SIG-M5 treated with dmso at 0.1 percent for 504 hours (cell line): ENCODE results near the gene DNAH9.
"Not testable (repeated sequence)": the region's sequence is repeated elsewhere in the genome, so short reads cannot be mapped to it uniquely, and the experiment has no call there.

Experiments used
- DNase-seq: peaks from one replicate; lab custom pipeline; 2025; ENCODE audit not compliant: unreplicated experiment; lab: John Stamatoyannopoulos, UW

The DNAH9 gene

DNA sequence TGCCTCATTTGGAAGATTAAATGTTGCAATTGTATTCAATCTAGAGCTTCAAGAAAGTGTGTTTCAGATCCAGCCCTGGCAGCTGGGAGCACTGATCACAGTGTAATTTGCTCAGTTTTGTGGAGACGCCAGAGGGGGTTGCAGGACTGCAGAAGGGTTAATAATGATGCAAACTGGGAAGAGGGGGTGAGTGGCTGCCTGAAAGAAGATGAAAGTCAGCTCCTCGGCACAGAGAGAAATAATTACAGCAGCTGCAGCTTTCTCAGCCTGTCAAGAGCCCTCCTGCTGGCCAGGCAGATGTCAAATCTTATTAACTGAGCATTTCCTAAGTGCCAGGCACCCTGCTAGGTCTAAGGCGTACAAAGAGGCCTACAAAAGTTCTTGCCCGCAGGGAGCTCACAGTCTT lies 301.3 kb downstream of the DNAH9 start:
- DNase-seq: no peak

DNA sequence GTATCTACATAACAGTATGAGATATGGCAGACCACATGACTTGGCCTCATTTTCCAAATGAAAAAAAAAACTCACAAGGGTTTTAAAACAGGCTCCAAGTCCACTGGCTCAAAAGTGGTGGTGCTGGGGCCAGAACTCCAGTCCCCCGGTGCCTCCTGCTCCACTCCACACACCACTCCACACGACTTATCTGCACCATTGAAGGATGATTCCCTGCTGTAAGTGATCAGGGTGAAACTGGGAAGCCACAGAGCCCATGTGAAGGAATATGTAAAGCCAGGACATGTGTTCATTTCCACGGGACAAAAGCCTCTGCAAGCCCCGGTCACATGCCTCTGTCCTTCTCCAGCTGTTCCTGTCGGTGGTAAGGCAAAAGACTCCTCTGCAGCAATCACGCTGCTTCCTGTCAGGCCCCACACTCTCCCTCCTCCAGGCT lies 301.8 kb downstream of the DNAH9 start:
- no peak for DNase-seq

DNA sequence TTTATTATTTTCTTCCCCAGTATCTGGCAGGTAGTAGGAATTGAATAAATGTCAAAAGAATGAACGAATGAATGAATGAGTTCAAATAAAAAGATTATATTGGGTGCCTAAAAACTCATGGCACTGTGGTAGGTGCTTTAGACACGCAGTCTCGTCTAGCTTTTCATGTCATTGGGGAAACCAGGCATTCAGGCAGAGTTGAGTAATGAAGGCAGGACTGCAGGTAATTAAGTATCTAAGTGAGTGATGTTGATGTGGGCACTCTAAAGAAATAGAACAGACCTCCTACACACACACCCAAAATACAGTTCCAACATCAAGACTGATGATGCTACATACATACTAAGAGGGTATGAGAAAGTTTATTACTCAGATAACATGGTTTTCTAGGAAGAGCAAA lies 302.4 kb downstream of the DNAH9 start:
- DNase-seq: no peak

DNA sequence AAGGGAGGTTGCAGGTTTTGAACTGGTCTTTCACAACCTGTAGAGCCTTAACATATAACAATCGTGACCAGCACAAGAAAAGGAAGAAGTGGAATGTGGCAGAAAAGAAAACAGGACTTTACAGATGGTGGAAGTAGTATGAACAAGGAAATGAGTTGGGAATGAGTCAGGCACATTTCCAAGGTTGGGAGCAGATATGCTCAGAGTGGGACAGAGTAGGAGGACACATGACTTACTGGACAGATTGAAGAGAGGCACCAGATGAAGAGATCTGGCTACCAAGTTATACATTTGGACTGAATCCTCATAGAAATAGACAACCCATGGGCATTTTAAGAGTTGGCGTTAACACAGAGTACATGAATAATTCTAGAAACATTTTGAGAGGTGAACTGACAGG lies 303.7 kb downstream of the DNAH9 start:
- DNase-seq: no peak

DNA sequence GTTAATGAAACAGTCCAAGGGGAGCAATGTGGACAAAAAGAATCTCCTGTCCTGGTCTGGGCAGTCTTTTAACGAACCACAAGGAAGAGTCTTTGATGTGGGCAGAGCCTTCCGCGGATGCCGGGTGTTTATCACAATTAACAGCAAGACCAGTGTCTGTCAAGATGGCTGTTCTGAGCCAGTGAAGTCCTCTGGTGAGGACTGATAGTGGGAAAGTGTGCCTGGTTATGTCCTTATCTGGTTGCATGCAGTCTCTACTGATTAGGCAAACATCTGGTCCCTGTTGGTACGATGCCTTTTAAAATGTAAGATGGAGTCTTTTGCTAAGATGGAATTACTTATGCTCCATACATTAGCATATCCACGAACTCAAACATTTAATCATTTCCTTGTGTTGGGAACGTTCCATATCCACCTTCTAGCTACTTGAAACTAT lies 310.5 kb downstream of the DNAH9 start:
- DNase-seq: no peak

DNA sequence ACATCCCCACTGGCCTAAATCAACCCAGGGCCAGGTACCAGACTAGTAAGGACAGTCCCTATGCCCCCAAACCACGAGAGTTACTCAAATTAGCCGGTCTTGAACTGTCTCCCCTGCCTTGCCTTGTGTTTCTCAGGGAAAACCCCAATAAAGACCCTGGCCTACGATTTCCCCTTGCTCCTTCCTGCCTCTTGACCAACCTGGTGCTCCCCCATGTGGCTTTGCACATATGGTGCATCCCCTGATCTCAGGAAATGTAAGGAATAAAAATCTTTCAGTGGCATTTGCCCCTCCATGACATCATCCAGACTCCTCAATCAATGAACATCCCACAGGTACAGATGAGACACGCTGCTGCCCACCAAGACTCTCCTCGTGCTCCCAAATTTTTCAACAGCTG lies 311.1 kb downstream of the DNAH9 start:
- no peak for DNase-seq

DNA sequence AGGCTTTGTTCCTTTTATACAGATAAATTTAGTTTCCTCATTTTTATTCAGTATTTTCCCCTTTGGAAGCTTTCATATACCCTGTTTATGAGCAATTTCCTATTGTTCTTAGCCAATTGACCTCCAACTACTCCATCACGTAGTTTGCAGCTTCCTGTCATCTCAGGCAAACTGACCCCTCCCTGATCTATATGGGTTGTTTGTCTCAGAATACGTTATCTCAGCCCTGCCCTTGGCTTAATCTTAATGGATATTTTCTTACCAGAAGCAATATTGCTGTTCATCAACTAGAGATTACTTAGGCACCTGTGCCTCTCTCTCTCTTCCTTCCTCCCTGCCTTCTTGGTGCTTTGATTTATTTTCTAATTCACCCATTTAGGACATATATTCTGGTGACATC lies 317.8 kb downstream of the DNAH9 start:
- no peak for DNase-seq

DNA sequence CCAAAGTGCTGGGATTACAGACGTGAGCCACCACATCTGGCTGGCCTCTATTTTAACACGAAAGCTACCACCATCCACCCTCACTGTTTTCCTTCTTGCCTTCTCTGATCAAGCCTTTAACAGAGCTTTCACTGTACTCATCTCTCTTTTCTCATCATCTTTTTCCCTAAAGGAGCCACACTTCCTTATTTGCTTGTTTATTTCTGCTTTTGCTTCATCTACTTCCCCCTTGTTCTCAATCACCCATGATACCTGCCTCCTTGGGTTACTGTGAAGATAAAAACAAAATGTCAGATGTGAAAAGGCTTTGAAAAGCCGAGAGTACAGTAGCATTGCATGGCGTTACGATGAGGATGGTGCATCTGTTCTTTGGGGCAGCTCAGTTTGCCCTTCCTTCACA lies 319.1 kb downstream of the DNAH9 start:
- peak; percentile 2 for DNase-seq

DNA sequence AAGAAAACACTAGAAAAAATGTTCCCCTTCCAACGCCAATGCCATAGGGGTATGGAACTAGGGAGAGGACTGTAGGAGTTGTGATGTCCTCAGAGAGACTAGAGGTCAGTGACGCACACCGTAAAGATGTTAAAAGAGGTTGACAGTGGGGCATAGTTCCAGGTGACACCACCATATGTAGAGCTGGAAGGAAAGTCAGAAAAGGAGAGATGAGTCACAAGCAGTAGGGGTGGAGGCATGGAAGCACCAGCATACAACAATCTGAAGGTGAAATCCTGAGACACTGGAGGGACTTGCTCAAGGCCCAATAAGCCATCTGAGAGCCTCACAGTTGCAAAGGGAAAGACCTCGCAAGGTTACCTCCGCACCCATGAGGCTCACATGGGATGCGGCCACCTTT lies 323.0 kb downstream of the DNAH9 start:
- no peak for DNase-seq

DNA sequence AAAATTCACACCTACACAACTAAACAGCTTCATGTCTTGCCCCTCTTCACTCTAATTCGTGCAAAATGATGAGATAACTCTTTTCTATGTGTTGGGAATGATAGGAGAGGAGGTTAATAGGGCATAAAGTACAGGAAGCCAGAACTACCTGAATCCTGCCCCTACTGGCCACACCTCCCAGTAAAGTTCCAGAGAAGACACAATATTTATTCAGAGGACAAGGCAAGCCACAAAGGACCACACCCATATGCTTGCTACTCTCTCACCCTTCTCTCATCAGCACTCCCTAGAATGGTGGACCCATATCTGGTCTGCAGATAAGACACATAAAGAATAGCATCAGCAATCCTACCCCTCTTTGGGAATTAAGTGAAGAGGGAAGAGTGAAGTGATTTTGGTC lies 324.4 kb downstream of the DNAH9 start:
- DNase-seq: no peak

DNA sequence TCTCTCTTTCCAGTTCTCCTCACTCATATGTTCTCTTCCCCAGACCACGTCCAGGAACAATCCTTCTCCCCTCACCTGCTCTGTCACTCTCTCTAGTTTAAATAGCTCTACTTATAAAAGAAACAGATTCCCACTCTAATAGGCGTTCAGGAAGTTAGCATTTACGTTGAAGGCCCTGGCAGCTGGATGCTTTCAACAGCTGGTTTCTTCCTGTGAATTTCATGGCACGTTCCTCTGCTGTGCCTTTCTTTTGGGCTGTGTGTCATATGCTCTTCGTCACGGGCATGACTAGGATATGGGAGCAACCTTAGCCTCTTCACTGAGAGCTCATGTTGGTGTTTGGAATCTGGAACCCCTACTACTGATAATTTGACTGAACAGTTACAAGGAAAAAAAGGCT lies 325.8 kb downstream of the DNAH9 start:
- no peak for DNase-seq

DNA sequence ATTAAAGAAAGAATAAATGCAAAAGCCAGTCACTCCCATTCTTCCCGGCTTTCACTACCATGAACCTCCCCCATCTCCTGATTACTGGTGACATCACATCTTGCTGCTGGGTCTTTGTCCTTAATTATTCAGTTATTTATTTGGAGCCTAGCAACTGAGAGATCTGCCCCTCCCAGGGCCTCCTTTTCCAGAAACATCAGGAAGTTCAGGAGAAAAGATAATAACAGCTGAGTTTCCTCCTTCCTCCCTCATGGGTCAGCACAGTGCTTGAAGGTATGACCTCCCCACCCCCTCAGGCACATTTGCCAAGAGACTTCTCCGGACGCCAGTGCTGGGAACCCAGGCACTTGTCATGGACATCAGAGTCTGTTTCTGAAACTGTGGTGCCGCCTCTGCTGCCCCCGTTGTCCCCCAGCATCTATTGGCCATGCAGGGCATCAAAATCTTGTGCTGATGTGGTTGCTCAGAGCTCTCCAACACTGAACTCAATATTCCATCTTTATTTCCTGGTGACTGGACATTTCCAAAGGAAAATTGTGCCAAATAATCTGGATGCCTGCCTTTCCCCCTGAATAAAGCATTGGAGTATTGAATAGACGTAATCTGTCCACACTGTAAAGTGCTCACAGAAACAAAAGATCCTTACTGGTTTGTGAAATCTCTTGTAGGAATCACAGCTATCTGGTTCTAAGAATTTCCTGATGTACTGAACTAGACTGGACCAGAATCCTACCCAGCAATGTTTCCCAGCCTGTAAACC lies 327.2 kb downstream of the DNAH9 start:
- DNase-seq: no peak

DNA sequence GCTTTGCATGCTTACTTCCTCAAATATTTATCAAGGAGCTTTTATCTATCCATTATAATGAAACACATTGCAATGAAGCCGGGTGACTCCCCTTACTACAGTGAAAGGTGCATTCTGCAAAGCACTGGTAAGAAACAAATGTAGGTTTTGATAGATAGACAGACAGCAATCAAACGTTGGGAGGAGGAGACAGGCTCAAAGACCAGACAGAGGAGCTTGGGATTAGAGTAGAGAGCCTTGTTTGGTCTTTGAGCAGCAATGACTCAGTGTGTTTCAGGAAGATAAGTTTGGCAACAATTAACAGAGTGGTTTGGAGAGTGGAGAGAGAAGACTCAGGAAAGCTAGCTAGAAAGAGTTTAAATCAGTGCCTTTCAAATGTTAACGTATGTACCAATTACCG lies 330.2 kb downstream of the DNAH9 start:
- no peak for DNase-seq

DNA sequence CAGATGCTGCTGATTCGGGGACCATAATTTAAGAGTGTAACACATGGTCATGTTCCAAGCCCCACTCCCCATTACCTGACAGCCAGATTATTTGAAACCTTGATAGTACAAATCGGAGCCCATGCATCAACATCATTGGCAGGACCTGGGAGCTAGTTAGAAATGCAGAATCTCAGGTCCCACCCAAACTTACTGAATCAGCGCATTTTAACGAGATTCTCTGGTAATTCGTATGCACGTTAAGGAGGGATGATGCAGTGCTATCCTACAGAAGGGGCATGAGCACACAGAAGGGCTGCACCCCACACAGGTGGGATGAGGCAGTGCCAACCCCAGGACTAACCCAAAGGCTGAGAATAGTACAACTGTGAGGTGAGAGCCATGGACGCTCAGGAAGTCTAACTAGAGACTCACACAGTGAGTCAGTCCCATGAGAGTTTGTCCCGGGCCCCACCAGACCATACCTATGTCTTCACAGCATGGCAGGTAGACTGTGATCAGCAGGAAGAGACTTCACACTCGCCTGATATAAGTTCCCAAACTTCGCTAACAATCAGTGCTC lies 334.1 kb downstream of the DNAH9 start:
- no peak for DNase-seq

DNA sequence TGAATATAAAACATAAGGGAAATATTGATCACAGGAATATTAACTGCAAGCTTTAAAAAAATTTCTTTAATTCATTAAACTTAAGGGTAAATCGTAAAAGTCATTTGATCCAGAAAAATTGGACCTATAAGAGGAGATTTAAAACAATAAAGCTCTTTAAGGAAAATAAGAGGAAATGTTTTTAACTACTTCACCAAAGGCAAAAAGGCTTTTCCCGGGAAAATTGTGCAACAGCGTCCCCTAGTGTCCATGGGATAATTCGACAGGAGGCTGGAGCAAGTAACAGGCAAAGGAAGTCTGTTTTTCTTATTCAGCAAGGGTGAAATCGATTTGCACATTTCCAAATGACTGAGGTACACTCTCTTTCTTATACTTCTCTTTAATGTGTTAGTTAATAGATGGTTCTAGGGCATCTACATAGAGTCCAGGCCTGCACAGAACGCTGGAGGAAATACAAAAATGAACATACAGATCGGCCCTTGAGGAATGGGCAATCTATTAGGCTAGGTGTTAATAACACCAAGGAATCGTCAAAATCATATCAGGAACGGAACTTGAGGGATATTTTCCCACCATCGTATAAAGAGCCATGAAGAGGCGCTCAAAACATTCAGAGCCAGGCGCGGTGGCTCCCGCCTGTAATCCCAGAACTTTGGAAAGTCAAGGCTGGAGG lies 337.6 kb downstream of the DNAH9 start:
- peak; percentile 37 for DNase-seq

DNA sequence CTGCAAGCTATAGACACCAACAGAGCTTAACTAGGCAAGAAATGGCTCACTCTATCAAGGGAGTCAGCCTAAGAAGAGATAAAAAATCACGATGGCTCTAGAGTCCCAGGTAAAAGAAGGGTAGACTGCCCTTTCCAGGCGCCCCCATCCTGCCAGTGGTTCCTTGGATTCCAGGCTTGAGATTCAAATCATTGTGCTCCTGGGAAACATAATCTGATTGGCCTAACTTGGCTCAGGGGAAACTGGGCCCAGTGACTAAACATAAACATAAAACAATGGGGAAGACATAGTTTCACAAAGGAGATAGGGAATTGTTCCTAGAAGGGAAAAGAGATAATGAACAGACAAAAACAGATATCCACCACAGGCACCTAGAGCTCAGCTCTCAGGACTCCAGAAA lies 342.6 kb downstream of the DNAH9 start:
- DNase-seq: no peak

DNA sequence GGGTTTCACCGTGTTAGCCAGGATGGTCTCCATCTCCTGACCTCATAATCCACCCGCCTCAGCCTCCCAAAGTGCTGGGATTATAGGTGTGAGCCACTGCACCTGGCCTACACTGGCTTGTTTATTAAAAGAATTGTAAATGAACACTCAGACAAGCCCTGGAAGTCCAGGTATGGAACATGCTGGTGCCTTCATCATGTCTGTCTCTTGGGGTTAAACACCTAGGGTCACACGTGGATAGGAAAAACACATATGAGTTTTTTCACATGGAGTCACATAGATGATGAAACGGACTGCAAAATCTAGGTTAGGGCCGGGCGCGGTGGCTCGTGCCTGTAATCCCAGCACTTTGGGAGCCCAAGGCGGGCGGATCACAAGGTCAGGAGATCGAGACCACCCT lies 344.8 kb downstream of the DNAH9 start:
- not testable (repeated sequence) for DNase-seq

DNA sequence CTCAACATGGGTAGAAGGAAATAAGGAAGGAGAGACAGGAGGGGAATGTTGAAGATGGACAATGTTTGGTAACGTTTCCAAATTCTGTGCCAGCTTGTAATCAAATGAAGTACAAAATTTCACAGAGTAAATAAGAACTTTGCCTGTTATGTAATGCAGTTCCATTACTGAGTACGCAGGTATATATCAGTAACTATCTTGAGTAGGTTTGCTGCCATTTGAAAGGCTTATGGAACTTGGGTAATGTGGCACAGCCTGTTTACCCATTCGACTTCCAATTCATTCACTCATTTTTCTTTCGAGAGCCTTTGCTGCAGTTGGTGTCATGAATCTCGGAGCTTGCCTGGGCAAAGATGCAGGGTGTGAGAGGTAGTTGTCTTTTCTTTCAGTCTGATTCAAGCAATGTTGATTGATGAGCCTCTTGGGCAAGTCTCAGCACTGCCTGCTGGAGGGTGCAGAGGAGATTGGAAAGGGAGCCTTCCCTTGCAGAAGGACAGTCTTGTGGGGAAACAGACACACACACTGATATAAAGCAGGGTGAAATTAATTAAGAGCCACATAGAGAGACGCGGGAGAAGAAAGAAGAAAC lies 345.6 kb downstream of the DNAH9 start:
- DNase-seq: no peak

DNA sequence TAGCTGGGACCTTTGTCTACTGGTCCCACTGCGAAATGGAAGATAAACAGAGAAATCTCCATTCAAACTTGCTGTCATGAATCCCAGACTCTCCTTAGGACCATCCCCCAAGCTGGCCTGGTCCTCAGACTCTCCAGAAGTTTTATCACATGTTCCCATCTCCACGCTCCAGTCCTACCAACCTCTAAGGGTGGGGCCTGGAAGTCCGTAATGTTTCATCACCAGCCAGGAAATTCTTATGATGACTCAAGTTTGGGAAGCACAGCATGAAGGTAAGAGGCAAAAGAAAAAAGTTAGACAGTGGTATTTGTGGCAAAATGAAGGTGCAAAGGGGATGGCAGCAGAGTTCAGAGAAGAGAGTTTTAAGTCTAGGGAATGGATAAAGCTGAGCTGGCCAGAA lies 346.3 kb downstream of the DNAH9 start:
- DNase-seq: no peak

DNA sequence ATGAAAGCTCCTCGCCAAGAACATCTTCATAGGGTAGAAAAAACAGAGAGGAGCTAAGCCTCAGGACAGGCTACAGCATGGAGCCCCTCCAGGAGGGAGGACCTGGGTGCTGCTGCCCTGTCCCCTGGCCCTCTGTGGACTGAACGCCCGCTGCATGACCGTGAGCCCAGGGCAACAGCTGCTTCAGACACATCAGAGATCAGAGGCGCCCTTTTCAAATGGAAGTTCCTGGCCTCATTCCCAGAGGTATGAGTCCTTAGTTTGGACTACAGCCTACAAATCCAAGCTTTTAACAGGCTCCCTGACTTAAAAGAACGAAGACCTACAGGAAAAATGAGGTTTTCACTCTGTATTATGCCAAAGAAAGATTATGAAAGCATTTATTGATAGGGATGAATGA lies 350.5 kb downstream of the DNAH9 start:
- DNase-seq: no peak

DNA sequence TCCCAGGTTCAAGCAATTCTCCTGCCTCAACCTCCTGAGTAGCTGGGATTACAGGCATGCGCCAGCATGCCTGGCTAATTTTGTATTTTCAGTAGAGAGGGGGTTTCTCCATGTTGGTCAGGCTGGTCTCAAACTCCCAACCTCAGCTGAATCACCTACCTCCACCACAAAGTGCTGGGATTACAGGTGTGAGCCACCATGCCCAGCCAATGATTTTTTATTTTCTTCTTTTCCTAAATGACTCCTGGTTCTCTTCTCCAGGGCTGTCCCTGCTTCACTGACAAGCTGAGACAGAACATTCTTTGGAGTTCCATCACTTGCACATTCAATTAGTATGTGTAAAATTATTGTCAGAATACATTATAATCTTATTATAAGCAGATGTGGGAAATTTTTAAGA lies 351.3 kb downstream of the DNAH9 start:
- DNase-seq: not testable (repeated sequence)
